NK-92 (cell line): Measurements from ENCODE around the gene MTARC2.

ENCODE experiments used
- DNase-seq: peaks from one replicate; lab custom pipeline; 2025; ENCODE audit not compliant: unreplicated experiment; lab: John Stamatoyannopoulos, UW

The MTARC2 gene

GRCh38 chr1:220826729-220827128 lies 78.6 kb downstream of the MTARC2 start:
- DNase-seq = no peak

GRCh38 chr1:220827445-220828178 lies 79.5 kb downstream of the MTARC2 start:
- no peak for DNase-seq

GRCh38 chr1:220828179-220828490 lies 80.0 kb downstream of the MTARC2 start:
- no peak for DNase-seq

- no peak for DNase-seq
These were observed 80.9 kb downstream of the MTARC2 start for GRCh38 chr1:220828950-220829586.

- no peak for DNase-seq
These were observed 85.3 kb downstream of the MTARC2 start for GRCh38 chr1:220833436-220833835.
